Measurements from ENCODE around the gene RAB11FIP3.

DNA sequence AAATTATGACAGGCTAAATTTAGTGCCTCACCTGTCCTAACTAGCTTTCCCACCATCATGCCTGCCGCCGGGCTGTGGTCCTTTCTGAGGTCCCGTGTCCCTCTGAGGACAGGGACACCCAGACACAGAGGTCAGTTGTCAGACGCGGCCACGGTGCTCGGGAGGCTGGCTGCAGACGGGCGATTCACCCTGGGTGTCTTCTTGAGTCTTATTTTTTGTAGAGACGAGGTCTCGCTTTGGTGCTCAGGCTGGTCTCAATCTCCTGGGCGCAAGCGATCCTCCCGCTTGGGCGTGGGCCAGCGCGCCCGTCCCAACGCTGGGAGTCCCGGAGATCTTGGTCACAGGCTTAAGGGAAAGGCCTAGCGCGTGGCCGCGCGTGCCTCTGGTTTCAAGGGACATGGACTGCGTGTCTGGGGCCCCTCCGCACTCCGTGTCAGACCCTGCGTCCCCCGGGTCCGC is 797 bp upstream of the RAB11FIP3 start:
- TF ChIP-seq POLR2AphosphoS5 (IDR thresholded peaks at IDR 0.05) = no peak
- TF ChIP-seq, protein P1, sequence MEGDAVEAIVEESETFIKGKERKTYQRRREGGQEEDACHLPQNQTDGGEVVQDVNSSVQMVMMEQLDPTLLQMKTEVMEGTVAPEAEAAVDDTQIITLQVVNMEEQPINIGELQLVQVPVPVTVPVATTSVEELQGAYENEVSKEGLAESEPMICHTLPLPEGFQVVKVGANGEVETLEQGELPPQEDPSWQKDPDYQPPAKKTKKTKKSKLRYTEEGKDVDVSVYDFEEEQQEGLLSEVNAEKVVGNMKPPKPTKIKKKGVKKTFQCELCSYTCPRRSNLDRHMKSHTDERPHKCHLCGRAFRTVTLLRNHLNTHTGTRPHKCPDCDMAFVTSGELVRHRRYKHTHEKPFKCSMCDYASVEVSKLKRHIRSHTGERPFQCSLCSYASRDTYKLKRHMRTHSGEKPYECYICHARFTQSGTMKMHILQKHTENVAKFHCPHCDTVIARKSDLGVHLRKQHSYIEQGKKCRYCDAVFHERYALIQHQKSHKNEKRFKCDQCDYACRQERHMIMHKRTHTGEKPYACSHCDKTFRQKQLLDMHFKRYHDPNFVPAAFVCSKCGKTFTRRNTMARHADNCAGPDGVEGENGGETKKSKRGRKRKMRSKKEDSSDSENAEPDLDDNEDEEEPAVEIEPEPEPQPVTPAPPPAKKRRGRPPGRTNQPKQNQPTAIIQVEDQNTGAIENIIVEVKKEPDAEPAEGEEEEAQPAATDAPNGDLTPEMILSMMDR (IDR thresholded peaks at IDR 0.05) = no peak
- no peak for TF ChIP-seq POLR2A (IDR thresholded peaks at IDR 0.05)
- no peak for TF ChIP-seq EP300 (IDR thresholded peaks at IDR 0.05)
